Skeletal muscle tissue (tissue), 4 donors: ENCODE results near the gene B4GALNT1. TPM values are rescaled to one million over a fixed set of nuclear protein-coding genes. Genes with fewer than 3 reads are reported as not detected.
"Not testable (repeated sequence)": the region's sequence is repeated elsewhere in the genome, so short reads cannot be mapped to it uniquely, and the experiment has no call there.

Experiments used
- H3K27ac ChIP-seq: one replicate; pipeline ENCODE4 v1.7.0; 2013; ENCODE audit warnings: mild to moderate bottlenecking, low read depth, low read length, inconsistent platforms
- H3K27me3 ChIP-seq, 3 donors: one replicate each; pipeline ENCODE4 v1.7.0; 2013; ENCODE audit warnings: low read length in 3 of 3; ENCODE audit not compliant: control insufficient read depth in 3 of 3, insufficient read depth in 3 of 3
- H3K36me3 ChIP-seq, 3 donors: one replicate each; pipeline ENCODE4 v1.7.0; 2013; ENCODE audit warnings: low read length in 3 of 3; ENCODE audit not compliant: control insufficient read depth in 3 of 3, insufficient read depth in 3 of 3
- H3K4me1 ChIP-seq, 3 donors: one replicate each; pipeline ENCODE4 v1.7.0; 2013; ENCODE audit warnings: low read length in 3 of 3, mild to moderate bottlenecking in 3 of 3; ENCODE audit not compliant: control insufficient read depth in 3 of 3, insufficient read depth in 3 of 3
- H3K4me3 ChIP-seq, 3 donors: one replicate each; pipeline ENCODE4 v1.7.0; 2013; ENCODE audit warnings: low read length in 3 of 3
- H3K9ac ChIP-seq, 3 donors: one replicate each; pipeline ENCODE4 v1.7.0; 2013; ENCODE audit warnings: low read length in 3 of 3, mild to moderate bottlenecking in 3 of 3, moderate library complexity in 2 of 3, low read depth in 1 of 3
- H3K9me3 ChIP-seq, 3 donors: one replicate each; pipeline ENCODE4 v1.7.0; 2013; ENCODE audit warnings: low read length in 3 of 3; ENCODE audit not compliant: control insufficient read depth in 3 of 3
- total RNA-seq: library from RNA; depleted of rRNA; stranded (reverse); fragments of >200 nt; gene quantifications from one replicate; pipeline ENCODE4 v1.2.3, GENCODE V29; 2014
- donor health status: Osteomylitis.

The B4GALNT1 gene
- total RNA-seq, 1 donor from 2014 or later, result 3.1 TPM

DNA sequence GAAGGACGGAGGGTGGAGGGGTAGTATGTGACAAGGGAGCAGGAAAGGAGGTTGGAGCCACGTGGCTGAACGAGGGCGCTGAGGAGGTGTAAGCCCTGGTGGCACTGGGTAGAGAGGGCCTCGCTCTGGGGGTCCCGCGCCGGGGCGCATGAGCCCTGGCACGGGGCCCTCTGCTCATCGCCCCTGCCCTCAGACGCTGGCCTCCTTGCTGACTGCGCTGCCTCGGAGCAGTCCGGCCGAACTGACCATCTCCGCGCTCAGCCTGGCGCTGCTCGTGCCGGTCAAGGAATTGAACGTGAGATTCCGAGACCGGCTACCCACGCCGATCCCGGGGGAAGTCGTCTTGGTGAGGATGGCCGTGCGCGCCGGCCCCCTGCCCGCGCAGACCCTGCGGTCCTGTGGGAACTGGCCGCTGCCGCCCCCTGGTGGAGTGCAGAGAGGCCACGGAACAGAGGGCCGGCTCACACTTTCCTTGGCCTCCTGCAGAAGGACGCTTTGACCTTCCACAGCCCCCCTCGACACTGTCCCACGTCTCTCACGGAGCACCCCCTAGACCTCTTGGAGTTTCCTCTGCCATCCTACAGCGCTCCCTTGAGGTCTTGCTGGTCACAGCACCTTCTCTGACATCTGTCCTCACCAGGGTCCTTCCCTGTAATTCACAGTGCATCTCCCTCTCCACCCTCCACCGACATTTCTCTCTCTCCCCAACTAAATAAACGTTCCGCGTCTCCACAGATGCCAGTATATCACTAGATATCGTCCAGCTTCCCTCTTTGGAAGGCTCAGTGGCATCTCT, 11.3 kb downstream of the B4GALNT1 start:
- Histone ChIP-seq H3K9me3 (no peaks in the 10 kb centered on the region), H3K4me1 (peaks cover 14 to 20% (median 16%) of the 10 kb centered on the region in 3 donors), H3K4me3 (peak overlapping the region; percentile 62 to 71 (median 64)), H3K9ac (peak overlapping the region in 2 of 3 donors; percentile 35 to 42), H3K27me3 (peaks cover 74 to 81% (median 76%) of the 10 kb centered on the region in 3 donors), H3K27ac (no peak overlapping the region), H3K36me3 (peaks cover 0 to 3% (median 0%) of the 10 kb centered on the region in 3 donors)

DNA sequence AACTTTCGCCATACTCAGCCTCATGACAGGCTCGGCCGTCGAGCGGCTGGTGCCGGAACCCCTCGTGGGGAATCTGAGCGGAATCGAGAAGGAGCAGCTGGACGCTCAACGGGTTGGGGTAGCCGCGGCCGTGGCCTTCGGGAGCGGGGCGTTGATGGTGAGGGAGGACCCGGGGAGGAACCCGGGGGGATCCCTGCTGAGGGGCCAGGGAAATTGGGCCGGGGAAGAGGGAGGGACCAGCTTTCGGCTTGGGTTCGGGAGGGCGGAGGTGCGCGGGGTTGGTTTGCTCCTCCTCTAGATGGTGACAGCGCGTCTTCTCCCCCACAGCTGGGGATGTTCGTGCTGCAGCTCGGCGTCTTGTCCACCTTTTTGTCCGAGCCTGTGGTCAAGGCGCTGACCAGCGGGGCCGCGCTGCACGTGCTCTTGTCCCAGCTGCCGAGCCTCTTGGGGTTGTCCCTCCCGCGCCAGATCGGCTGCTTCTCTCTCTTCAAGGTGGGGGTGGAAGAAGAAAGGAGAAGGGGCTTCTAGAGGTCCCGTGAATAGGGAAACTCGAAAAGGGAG, 12.0 kb downstream of the B4GALNT1 start:
- Histone ChIP-seq H3K9me3 (no peaks in the 10 kb centered on the region), H3K27ac (no peak overlapping the region), H3K4me1 (peaks cover 14 to 20% (median 16%) of the 10 kb centered on the region in 3 donors), H3K4me3 (peak overlapping the region; percentile 62 to 71 (median 64)), H3K27me3 (peaks cover 75 to 82% (median 79%) of the 10 kb centered on the region in 3 donors), H3K36me3 (peaks cover 0 to 4% (median 2%) of the 10 kb centered on the region in 3 donors), H3K9ac (peak overlapping the region in 2 of 3 donors; percentile 35 to 42)

DNA sequence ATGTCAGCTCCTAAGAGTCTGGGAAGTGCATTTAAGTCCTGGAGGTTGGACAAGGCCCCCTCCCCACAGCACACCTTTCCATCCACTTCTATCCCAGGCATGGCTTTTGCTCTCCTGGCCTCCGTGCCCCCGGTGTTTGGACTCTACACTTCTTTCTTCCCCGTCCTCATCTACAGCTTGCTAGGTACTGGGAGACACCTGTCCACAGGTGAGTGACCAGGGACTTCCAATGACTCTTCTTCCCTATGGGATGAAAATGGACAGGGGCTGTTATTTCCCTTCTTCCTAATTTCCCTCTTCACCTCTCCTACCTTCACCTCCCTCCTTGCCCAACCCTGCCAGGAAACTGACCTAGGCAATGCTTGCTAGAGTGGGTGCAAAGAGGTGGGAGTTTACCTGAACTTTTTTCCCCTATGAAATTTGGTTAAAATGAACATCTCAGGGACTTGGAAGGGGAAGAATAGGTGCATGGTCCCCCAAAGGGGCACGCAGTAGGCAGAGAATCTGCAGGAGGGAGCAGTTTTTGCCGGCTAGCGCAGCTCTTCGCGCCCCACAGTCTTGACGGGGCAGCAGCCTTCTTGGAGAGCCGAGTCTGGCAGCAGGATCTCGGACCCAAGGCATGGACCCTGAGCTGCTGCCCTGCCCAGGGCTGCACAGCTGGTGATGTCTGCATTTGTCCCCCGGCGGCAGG, 12.6 kb downstream of the B4GALNT1 start:
- Histone ChIP-seq H3K4me1 (peaks cover 14 to 20% (median 16%) of the 10 kb centered on the region in 3 donors), H3K9me3 (no peaks in the 10 kb centered on the region), H3K27ac (no peak overlapping the region), H3K9ac (no peak overlapping the region), H3K27me3 (peaks cover 78 to 85% (median 78%) of the 10 kb centered on the region in 3 donors), H3K4me3 (peak overlapping the region in 1 of 3 donors; percentile 6), H3K36me3 (peaks cover 0 to 7% (median 5%) of the 10 kb centered on the region in 3 donors)

DNA sequence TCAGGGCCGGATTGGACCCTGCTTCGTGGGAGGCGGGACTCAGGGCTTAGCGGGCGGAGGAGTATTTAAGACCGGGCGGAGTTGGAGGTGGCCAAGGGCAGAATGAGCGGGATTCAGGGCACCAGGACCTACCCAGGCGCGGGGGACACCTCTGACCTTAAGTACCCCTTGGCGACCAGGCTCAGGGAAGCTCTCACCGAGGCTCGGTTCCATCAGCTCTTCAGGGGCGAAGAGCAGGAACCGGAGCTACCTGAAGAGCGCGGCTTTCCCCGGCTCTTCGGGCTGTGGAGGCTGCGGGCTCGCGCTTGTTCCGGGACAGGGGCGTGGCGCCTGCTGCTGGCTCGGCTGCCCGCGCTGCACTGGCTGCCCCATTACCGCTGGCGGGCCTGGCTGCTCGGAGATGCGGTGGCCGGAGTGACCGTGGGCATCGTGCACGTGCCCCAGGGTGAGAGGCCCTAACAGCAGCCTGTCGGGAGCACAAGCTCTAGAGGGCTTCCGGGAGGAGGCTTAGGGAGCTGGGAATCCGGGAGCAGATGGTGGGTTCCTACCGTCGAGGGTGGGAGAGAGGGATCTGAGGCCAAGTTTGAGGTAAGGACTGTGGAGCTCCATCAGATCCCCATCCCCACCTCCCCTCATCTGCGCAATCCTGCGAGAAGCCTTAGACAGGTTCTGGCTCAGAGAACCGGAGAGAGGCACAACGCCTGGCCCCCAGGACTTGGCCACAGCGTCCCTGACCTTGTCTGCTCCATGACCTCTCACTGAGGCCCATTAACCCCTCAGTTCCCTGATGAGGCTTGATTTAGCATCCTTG, 13.4 kb downstream of the B4GALNT1 start:
- no peak overlapping the region for H3K9ac ChIP-seq
- H3K36me3 ChIP-seq, result peaks cover 0 to 7% (median 5%) of the 10 kb centered on the region in 3 donors
- H3K4me1 ChIP-seq, result peaks cover 14 to 20% (median 16%) of the 10 kb centered on the region in 3 donors
- H3K4me3 ChIP-seq, result peak overlapping the region in 1 of 3 donors; percentile 31
- H3K27me3 ChIP-seq, result peaks cover 73 to 85% (median 76%) of the 10 kb centered on the region in 3 donors
- H3K9me3 ChIP-seq, result no peaks in the 10 kb centered on the region
- H3K27ac ChIP-seq, result no peak overlapping the region

DNA sequence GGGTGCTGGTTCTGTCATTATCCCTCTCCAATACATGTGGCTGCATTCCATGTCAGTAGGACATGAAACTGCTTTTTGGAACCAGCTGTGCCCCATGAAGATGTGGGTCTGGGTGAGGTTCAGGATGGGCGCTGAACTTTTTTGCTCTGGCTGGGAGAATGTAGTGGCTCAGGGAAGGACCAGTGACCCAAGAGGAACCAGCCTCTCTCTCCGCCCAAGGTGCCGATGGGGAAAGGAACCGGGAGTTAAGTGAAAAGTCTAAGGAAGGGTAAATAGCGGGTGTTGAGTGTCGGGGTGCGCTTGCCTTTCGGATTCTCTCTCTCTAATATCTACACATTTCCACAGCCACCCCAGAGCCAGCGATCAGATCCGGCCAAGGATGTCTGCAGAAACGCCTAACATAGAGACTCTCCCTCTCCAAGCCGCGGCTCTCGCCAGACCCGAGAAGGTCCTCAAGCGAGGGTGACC, 14.0 kb downstream of the B4GALNT1 start:
- Histone ChIP-seq H3K4me3 (no peak overlapping the region), H3K4me1 (peaks cover 14 to 20% (median 19%) of the 10 kb centered on the region in 3 donors)

DNA sequence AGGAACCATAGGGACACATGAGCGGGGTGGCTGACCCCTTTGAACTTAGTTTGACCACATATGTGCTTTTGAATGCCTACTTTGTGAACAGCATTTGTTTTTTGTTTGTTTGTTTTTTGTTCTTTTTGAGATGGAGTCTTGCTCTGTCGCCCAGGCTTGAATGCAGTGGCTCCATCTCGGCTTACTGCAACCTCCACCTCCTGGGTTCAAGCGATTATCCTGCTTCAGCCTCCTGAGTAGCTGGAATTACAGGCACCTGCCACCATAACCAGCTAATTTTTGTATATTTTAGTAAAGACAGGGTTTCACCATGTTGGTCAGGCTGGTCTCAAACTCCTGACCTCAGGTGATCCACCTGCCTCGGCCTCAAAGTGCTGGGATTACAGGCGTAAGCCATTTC, 14.6 kb downstream of the B4GALNT1 start:
- H3K9ac ChIP-seq, H3K36me3 ChIP-seq, H3K27ac ChIP-seq, H3K9me3 ChIP-seq, H3K4me3 ChIP-seq: not testable (repeated sequence)
- Histone ChIP-seq H3K27me3 (peaks cover 67 to 79% (median 76%) of the 10 kb centered on the region in 3 donors), H3K4me1 (peaks cover 14 to 23% (median 20%) of the 10 kb centered on the region in 3 donors)

More for the DNA sequence above, 14.0 kb downstream of the B4GALNT1 start:
- H3K36me3 ChIP-seq, result peaks cover 0 to 9% (median 5%) of the 10 kb centered on the region in 3 donors
- H3K27ac ChIP-seq, result no peak overlapping the region
- peaks cover 67 to 85% (median 76%) of the 10 kb centered on the region in 3 donors for H3K27me3 ChIP-seq
- H3K9me3 ChIP-seq, result no peaks in the 10 kb centered on the region
- no peak overlapping the region for H3K9ac ChIP-seq

DNA sequence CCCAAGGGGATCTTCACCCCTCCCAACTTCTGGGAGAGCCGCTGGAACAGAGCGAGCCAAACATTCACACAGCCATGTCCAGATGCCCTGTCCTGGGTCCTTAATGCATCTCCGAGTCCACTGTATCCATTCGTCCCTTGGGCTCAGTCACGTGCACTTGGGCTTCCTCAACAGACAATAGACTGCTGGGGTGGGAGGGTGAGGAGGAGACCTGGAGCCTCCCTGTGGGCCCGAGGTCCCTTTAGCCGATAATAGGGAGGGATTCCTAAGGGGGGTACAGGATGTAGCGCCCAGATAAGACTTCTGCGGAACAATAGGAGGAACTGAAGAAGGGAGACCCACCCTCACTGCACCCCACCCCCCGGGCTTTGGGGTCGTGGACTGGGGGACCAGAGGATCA, 15.1 kb downstream of the B4GALNT1 start:
- no peak overlapping the region for H3K4me3 ChIP-seq
- peaks cover 66 to 79% (median 78%) of the 10 kb centered on the region in 3 donors for H3K27me3 ChIP-seq
- no peak overlapping the region for H3K27ac ChIP-seq
- peaks cover 0 to 9% (median 5%) of the 10 kb centered on the region in 3 donors for H3K36me3 ChIP-seq
- peaks cover 14 to 24% (median 22%) of the 10 kb centered on the region in 3 donors for H3K4me1 ChIP-seq
- H3K9me3 ChIP-seq, result no peaks in the 10 kb centered on the region
- no peak overlapping the region for H3K9ac ChIP-seq

DNA sequence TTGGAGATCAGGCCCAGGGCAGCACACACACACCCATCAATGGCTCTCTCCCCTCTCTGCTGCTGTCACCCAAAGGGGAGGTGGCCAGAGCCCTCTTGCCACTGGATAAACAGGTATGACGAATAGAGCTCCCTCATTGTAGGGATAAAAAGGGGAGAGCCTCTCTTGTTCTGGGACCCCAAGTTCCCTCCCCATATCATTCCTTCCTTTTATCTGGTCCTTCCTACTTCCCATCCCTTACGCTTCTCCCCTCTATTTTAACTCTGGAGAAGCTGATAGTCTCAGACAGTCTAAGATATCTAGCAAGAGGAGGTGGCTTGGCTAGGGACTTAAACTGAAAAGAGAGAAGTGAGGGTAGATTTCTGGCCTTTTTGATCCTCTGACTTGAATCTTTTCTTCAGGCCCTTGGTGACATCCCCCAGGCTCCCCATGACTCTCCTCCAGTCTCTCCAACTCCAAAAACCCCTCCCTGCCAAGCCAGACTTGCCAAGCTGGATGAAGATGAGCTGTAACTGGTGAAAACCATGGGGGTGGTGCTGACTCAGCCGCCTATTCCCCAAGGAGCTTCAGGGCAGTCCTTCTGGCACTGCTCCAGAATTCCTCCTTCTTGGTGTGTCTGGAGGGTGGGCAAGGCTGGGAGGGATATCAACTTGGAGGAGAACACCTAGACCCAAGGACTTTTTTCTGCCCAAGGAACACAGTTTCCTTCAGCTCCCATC, 16.5 kb downstream of the B4GALNT1 start:
- Histone ChIP-seq H3K4me1 (peaks cover 8 to 27% (median 16%) of the 10 kb centered on the region in 3 donors), H3K9ac (no peak overlapping the region), H3K9me3 (no peaks in the 10 kb centered on the region), H3K27ac (no peak overlapping the region), H3K4me3 (no peak overlapping the region), H3K27me3 (peaks cover 60 to 77% (median 77%) of the 10 kb centered on the region in 3 donors), H3K36me3 (peaks cover 0 to 9% (median 5%) of the 10 kb centered on the region in 3 donors)
